Epithelial cell of esophagus (primary cell): ENCODE data around the gene CFAP107.

ENCODE experiments used
- DNase-seq: peaks from one replicate; pipeline ENCODE4 v3.0.0; 2010; ENCODE audit warnings: low read depth
- H3K4me3 ChIP-seq: 2 replicates; pipeline ENCODE4 v1.5.1; 2011; ENCODE audit warnings: mild to moderate bottlenecking, low read length, control low read depth
- TF ChIP-seq, protein P1 (sequence below): IDR thresholded peaks from 2 replicates; pipeline ENCODE4 v1.5.1; 2011; ENCODE audit warnings: low read depth, mild to moderate bottlenecking, low read length, control low read depth, inconsistent platforms; ENCODE audit not compliant: insufficient read depth; ENCODE audit errors: missing control alignments

Gene CFAP107

GRCh38 chr1:12769976-12770505 lies 24.0 kb downstream of the CFAP107 start:
- DNase-seq = no peak
- TF ChIP-seq, protein P1, sequence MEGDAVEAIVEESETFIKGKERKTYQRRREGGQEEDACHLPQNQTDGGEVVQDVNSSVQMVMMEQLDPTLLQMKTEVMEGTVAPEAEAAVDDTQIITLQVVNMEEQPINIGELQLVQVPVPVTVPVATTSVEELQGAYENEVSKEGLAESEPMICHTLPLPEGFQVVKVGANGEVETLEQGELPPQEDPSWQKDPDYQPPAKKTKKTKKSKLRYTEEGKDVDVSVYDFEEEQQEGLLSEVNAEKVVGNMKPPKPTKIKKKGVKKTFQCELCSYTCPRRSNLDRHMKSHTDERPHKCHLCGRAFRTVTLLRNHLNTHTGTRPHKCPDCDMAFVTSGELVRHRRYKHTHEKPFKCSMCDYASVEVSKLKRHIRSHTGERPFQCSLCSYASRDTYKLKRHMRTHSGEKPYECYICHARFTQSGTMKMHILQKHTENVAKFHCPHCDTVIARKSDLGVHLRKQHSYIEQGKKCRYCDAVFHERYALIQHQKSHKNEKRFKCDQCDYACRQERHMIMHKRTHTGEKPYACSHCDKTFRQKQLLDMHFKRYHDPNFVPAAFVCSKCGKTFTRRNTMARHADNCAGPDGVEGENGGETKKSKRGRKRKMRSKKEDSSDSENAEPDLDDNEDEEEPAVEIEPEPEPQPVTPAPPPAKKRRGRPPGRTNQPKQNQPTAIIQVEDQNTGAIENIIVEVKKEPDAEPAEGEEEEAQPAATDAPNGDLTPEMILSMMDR = no peak

GRCh38 chr1:12770620-12771019 lies 24.6 kb downstream of the CFAP107 start:
- DNase-seq = no peak
- TF ChIP-seq, protein P1 = no peak

More at GRCh38 chr1:12769976-12770505, 24.0 kb downstream of the CFAP107 start:
- no peak overlapping the region for H3K4me3 ChIP-seq

GRCh38 chr1:12771186-12771585 lies 25.2 kb downstream of the CFAP107 start:
- TF ChIP-seq, protein P1 = no peak
- DNase-seq = no peak
- no peak overlapping the region for H3K4me3 ChIP-seq

More at GRCh38 chr1:12770620-12771019, 24.6 kb downstream of the CFAP107 start:
- no peak overlapping the region for H3K4me3 ChIP-seq

DNA sequence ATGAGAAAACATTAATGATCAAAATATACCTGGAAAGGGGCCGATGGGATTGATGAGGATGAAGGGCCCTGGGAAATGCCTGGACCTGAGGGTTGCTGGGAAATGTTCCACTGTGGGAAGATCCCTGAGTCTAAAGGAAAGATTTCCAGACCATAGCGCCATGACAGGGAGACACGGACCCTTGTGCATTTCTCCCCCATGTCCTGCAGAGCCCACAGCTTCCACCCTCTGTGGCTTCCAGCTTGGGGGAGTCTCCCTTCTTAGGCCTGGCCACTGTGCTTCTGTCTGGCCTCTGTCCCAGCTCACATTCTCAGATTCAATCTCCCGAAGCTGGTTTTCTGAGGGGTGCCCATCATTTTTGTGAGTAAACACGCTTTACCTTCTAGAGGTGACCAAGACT lies 26.5 kb downstream of the CFAP107 start:
- TF ChIP-seq, protein P1 = no peak
- no peak for DNase-seq
- no peak overlapping the region for H3K4me3 ChIP-seq

DNA sequence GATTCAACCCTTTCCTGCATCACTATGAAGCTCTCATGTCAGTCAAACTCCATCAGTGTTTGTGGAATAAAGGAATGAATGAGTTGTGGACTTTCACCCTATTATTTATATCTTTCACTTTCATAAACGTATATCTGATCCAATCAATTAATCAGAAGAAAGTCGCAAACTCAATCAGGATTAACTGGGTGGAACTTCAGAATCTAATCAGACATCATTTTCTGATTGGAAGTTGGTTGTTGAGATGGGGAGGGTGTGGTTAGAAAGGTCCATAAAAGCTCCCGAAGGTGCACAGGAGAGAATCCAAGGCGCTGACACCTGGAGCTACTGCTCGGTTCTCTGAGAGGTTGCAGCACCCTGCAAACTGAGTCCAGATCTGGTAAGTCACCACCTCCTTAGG lies 27.4 kb downstream of the CFAP107 start, which contains the start of gene PRAMEF12:
TSS of gene PRAMEF12 (plus strand) at position 301 of the 400 bp plus-strand sequence. CDS start 1,130 bp downstream, outside the sequence.
- no peak within 1 kb of the TSS for H3K4me3 ChIP-seq
- TF ChIP-seq, protein P1 = no peak
- DNase-seq = no peak

- DNase-seq = no peak
- no peak overlapping the region for H3K4me3 ChIP-seq
- TF ChIP-seq, protein P1 = no peak
Measured at GRCh38 chr1:12774801-12775345, 28.9 kb downstream of the CFAP107 start.

DNA sequence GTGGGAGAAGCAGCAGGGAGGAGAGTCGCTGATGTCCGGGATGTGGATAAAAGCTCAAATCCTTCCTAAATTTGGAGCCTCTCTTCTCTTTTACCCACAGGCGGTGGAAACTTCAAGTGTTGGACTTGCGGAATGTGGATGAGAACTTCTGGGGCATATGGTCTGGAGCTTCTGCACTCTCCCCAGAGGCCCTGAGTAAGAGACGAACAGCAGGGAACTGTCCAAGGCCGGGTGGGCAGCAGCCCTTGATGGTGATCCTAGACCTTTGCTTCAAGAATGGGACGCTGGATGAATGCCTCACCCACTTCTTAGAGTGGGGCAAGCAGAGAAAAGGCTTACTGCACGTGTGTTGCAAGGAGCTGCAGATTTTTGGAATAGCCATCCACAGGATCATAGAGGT lies 29.4 kb downstream of the CFAP107 start:
- TF ChIP-seq, protein P1 = no peak
- DNase-seq = no peak
- no peak overlapping the region for H3K4me3 ChIP-seq
